DND-41 (cell line): ENCODE measurements around the gene TBATA.

Experiments
- EZH2 ChIP-seq: IDR thresholded peaks from 3 replicates; pipeline ENCODE4 v1.6.1; 2012; ENCODE audit warnings: borderline replicate concordance, low read depth, mild to moderate bottlenecking, moderate library complexity, low read length, inconsistent platforms; ENCODE audit not compliant: severe bottlenecking
- TF ChIP-seq, protein P1 (sequence below): IDR thresholded peaks from 2 replicates; pipeline ENCODE4 v1.5.1; 2012; ENCODE audit warnings: borderline replicate concordance, low read length, moderate library complexity, mild to moderate bottlenecking; ENCODE audit not compliant: poor library complexity, severe bottlenecking; ENCODE audit errors: extremely low read depth

- TF ChIP-seq, protein P1, sequence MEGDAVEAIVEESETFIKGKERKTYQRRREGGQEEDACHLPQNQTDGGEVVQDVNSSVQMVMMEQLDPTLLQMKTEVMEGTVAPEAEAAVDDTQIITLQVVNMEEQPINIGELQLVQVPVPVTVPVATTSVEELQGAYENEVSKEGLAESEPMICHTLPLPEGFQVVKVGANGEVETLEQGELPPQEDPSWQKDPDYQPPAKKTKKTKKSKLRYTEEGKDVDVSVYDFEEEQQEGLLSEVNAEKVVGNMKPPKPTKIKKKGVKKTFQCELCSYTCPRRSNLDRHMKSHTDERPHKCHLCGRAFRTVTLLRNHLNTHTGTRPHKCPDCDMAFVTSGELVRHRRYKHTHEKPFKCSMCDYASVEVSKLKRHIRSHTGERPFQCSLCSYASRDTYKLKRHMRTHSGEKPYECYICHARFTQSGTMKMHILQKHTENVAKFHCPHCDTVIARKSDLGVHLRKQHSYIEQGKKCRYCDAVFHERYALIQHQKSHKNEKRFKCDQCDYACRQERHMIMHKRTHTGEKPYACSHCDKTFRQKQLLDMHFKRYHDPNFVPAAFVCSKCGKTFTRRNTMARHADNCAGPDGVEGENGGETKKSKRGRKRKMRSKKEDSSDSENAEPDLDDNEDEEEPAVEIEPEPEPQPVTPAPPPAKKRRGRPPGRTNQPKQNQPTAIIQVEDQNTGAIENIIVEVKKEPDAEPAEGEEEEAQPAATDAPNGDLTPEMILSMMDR = no peak
- TF ChIP-seq EZH2 = no peak
Observed at GRCh38 chr10:70736525-70736924, 48.7 kb downstream of the TBATA start.
